ENCODE results near the gene SPATA46.

DNA sequence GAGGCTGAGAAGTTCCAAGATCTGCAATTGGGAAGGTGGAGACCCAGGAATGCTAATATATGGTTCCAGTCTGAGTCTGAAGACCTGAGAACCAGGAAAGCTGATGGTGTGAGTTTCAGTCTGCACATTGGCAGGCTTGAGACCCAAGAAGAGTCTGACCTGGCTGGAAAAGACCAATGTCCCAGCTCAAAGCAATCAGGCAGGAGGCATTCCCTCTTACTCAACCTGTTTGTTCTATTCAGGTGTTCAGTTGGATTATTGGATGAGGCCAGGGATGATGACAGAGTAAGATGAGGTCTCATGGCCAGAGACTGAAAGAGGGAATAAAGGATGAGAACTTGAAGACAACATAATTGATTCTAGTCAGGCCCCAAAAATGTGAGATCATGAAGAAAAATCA is 50.1 kb downstream of the SPATA46 start:
- TF ChIP-seq, protein P1, sequence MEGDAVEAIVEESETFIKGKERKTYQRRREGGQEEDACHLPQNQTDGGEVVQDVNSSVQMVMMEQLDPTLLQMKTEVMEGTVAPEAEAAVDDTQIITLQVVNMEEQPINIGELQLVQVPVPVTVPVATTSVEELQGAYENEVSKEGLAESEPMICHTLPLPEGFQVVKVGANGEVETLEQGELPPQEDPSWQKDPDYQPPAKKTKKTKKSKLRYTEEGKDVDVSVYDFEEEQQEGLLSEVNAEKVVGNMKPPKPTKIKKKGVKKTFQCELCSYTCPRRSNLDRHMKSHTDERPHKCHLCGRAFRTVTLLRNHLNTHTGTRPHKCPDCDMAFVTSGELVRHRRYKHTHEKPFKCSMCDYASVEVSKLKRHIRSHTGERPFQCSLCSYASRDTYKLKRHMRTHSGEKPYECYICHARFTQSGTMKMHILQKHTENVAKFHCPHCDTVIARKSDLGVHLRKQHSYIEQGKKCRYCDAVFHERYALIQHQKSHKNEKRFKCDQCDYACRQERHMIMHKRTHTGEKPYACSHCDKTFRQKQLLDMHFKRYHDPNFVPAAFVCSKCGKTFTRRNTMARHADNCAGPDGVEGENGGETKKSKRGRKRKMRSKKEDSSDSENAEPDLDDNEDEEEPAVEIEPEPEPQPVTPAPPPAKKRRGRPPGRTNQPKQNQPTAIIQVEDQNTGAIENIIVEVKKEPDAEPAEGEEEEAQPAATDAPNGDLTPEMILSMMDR (IDR thresholded peaks at IDR 0.05) = no peak
- TF ChIP-seq EP300 (IDR thresholded peaks at IDR 0.05) = no peak
- no peak for TF ChIP-seq POLR2A (IDR thresholded peaks at IDR 0.05)
